Suppressor macrophage treated with lipopolysaccharide for 1 hour (primary cell): Measurements from ENCODE around the gene RAI2.
"Not testable (repeated sequence)": the region's sequence is repeated elsewhere in the genome, so short reads cannot be mapped to it uniquely, and the experiment has no call there.

Experiments
- DNase-seq, 3 donors: peaks; one replicate each; pipeline ENCODE4 v3.0.0-alpha.2; 2020 to 2022

Gene RAI2

DNA sequence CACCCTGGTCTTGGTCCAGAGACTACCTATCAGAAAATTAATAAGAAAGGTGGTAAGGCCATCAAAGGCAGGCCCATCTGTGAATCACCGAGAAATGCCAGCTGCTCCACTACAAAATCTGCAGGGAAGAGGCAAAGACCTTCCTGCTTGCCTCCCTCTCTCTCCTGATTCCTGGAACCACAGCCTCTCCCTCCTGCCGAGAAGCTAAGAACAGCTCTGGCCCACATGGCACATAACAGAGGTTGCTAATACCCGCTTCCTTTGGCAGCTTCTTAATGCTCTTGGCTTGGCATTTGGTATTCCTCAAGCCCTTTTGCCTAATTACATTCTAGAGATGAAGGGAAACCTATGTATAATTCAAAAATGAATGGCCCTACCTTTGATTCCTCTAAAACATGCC, 32.9 kb downstream of the RAI2 start:
- no peak for DNase-seq

DNA sequence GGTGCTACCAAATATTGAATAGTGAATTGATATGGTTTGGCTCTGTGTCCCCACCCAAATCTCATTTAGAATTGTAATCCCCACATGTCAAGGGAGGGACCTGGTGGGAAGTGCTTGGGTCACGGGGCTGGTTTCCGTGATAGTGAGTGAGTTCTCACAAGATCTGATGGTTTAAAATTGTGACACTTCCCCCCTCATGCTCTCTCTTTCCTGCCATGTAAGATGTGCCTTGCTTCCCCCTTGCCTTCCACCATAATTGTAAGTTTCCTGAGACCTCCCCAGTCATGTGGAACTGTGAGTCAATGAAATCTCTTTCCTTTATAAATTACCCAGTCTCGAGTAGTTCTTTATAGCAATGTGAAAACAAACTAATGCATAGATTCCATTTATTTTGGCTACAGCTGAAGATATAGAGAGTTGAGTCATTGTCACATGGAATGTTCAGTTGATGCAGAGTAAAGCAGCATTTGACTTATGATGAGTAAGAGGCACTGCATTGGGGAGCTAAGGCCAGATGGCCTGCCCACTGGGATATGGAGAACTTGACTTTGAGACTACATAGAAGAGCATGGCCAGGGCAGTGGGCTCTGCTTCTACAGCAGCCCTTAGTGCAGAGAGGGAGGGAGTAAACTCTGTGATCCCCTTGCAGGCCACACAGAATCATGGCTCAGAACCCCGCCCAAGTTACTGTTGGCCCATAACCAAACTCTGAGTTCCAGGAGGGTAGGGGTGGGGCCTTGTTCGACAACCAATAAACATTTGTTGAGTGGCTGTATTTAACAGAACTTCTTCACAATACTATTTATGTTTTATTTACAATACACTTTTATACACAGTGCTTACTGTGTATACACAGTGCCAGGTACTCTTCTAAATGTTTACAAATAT, 34.2 kb downstream of the RAI2 start:
- DNase-seq, result peak in 1 of 3 donors; percentile 19

DNA sequence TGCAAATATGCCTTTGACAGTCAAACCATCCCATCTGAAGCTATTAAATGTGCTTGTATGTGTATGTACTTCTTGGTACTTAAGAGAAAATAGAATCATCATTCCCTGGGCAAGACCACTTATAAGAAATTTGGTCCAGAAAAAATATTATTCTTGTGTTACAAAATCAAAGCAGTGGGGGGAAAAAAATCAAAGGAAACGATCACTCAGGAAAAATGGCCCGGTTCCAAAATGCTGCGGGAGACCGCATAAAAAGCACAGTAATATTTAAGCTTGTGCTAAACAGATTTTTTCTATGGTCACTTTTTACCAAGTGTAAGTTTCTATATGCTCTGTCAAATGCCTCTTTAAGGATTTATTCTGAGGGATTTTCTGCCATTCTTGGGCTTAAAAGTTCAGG, 36.1 kb downstream of the RAI2 start:
- no peak for DNase-seq

- DNase-seq, result no peak
Measured at GRCh38 chrX:17822351-17822750, 38.7 kb downstream of the RAI2 start.

- no peak for DNase-seq
Measured at GRCh38 chrX:17820100-17820499, 41.0 kb downstream of the RAI2 start.

- DNase-seq, result no peak
Measured at GRCh38 chrX:17818726-17819125, 42.4 kb downstream of the RAI2 start.

GRCh38 chrX:17817251-17817650, 43.8 kb downstream of the RAI2 start:
- DNase-seq, result no peak

DNA sequence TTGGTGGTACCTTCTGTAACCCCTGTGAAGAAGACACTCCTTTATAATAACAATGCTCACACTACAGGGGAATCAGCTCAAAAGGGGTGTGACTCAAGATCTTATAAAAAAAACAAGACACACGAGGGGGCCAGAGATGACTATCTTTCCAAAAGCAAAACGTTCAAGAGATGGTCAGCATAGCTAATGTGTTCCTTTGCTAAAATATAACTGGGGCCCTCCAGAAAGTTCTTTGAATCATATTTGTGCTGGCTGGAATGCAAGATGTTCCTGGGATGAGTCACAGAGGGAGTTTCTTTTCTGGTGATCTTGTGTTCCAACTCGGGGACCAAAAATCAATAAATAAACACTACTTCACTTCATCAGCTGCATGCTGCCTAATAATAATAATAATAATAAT, 46.5 kb downstream of the RAI2 start:
- no peak for DNase-seq

GRCh38 chrX:17814059-17814458, 47.0 kb downstream of the RAI2 start:
- DNase-seq, result no peak

GRCh38 chrX:17813277-17813676, 47.8 kb downstream of the RAI2 start:
- DNase-seq, result no peak

GRCh38 chrX:17812763-17813162, 48.3 kb downstream of the RAI2 start:
- DNase-seq, result peak in 1 of 3 donors; percentile 9

- DNase-seq, result no peak
Measured at GRCh38 chrX:17809984-17810383, 51.1 kb downstream of the RAI2 start.

DNA sequence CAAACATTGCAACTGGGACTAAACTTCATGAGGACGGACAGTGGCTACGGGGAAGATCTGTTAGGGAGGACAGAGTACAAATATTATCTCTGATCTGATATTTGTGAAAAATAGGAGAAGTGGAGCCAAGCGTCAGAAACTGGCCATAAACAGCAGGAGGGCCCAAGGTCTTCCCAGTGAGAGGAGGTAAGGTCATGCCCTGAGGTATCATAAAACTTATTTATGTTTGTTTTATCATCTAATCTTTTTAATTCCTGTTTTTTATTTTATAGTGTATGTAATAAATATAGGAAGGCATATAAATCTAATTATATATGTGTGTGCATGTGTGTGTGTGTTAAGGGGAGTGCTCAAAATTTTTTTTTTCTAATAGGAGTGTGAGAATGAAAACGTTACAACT, 51.8 kb downstream of the RAI2 start:
- DNase-seq, result no peak

- DNase-seq, result no peak
Measured at GRCh38 chrX:17805120-17805519, 56.0 kb downstream of the RAI2 start.

DNA sequence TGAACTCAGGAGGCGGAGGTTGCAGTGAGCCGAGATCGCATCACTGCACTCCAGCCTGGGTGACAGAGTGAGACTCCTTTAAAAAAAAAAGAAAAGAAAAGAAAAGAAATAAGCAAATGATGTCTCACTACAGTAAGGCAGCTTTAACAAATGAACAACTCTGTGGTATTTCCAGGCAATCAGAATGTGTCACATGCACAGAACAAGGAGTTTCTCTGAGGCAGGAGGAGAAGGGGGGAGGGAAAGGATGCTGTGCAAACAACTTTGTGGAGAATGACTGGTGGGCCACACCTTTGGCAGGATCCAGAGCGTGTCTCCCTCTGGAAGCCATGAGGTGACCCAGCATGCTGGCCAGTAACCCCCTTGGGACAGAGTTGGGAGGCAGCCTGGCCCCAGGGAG, 57.6 kb downstream of the RAI2 start:
- no peak for DNase-seq

DNA sequence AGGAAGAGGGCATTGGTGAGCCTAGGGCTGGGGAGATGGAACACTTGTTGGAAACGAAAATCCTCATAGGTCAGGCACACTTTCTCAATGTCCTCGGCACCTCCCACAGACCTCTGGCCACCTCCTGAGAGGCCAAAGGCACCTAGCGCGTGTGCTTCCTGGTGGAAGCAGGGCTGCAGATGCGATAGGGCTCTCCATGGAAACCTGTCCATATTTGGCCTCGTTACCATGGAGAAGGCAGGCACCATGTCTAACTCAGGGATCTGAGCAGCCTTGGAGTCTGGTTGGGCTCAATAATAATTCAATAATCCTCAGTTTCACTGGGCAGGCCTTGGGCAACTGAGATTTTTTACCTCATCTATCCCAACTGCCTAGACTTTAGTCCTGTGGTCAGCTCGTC, 58.3 kb downstream of the RAI2 start:
- DNase-seq, result no peak

GRCh38 chrX:17801431-17801830, 59.7 kb downstream of the RAI2 start:
- no peak for DNase-seq

DNA sequence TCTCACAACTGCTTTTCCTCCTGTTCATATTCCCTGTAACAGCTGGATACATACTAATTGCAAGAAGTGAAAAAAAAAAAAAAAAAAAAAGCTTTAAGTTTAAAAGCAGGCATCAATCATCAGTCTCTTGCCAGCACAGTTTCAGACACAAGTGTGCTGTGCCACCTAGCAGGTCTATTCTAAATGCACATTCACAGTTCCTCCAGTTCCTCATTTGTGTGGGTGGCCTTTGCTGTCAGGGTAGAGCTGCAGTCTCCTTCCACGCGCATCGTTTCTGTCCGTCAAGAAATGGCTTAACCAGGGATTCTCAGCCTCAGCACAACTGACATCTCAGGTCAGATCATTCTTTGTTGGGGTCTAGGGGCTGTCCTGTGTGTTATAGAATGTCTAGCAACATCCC, 62.2 kb downstream of the RAI2 start:
- DNase-seq, result no peak

DNA sequence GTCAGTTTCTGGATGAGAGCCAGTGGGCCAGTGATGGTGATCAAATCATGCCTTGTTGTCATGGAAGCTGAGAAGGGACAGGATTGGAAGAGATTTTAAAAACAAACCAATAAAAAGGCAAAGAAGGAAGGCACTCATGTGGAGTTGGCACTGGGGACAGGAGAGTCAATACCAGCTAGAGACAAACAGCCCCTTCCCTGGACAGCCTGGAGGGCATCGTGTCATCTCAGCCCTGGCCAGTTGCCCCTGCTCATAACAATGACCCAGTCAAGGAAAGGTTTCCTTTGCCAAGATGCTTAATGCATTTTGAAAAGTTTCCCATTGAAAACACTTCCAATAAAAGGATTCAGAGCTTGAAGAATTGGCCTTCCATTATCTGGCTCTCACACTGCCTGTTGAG, 68.3 kb downstream of the RAI2 start:
- no peak for DNase-seq

DNA sequence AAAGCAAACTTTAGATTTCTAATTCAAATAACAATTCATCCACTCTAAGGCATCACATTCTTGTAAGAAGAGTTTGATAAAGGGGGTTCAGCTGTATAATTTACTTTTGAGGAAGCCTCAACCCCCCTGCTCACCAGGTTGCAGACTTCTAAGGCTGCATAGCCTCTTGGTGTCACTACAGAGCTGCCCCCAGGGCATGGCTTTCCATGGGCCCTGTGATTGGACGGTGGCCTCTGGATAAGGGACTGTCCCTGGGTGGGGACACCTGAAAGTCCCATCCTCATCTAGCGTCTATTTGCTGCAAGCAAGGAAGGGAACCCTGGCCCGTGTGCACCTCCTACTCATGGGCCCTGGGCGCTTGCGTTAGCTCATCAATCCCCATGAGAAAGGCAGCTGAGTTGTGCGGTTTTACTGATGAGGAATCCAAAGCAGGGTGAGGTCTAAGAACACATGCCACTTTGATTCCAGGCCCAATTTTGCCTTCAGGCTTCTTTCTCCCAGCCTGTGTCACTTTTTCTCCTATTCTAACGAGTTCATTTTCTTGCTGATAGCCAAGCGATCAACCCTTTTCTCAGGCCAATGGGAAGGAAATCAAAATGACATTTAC, 72.0 kb downstream of the RAI2 start:
- DNase-seq, result no peak

GRCh38 chrX:17788439-17788838, 72.7 kb downstream of the RAI2 start:
- DNase-seq, result peak; percentile 32 to 55 (median 46)

GRCh38 chrX:17787557-17787956, 73.5 kb downstream of the RAI2 start:
- no peak for DNase-seq

GRCh38 chrX:17786554-17787347, 74.3 kb downstream of the RAI2 start:
- not testable (repeated sequence) for DNase-seq

DNA sequence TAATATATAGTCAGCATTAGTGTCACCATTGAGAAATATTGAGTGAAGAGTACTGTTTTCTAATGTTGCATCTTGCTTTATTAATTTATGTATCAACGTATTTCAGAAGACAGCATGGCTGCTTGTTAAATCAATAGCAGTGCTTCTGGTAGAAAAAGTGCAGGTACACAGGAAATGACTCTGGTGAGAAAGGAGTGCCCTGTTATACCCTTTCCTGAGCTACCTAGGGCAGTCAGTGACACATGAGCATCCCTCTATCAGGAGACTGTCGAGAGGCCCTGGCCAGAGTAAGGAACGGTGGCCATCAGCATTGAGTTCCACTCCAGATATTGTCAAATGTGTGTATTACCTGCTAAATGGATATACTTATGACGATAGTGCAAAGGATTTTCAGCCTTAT, 81.7 kb downstream of the RAI2 start:
- no peak for DNase-seq
